Activated naive CD4-positive, alpha-beta T cell treated with anti-CD3 and anti-CD28 coated beads, Interleukin-2, amount 50 U/mL, for 24 hours (primary cell): ENCODE data around the gene GPR15LG.
"Not testable (repeated sequence)": the region's sequence is repeated elsewhere in the genome, so short reads cannot be mapped to it uniquely, and the experiment has no call there.

Experiments used
- H3K27ac Mint-ChIP-seq: one replicate; pipeline ENCODE4 v1.8.0; 2021; ENCODE audit warnings: mild to moderate bottlenecking, mixed read lengths
- H3K27me3 Mint-ChIP-seq: one replicate; pipeline ENCODE4 v1.8.0; 2021; ENCODE audit warnings: mixed read lengths
- H3K36me3 Mint-ChIP-seq: one replicate; pipeline ENCODE4 v1.8.0; 2021; ENCODE audit warnings: mixed read lengths
- H3K4me1 Mint-ChIP-seq: one replicate; pipeline ENCODE4 v1.8.0; 2021; ENCODE audit warnings: mixed read lengths
- H3K4me3 Mint-ChIP-seq: one replicate; pipeline ENCODE4 v1.8.0; 2021; ENCODE audit warnings: mild to moderate bottlenecking, mixed read lengths
- H3K9me3 Mint-ChIP-seq: one replicate; pipeline ENCODE4 v1.8.0; 2021; ENCODE audit warnings: mixed read lengths

The GPR15LG gene

DNA sequence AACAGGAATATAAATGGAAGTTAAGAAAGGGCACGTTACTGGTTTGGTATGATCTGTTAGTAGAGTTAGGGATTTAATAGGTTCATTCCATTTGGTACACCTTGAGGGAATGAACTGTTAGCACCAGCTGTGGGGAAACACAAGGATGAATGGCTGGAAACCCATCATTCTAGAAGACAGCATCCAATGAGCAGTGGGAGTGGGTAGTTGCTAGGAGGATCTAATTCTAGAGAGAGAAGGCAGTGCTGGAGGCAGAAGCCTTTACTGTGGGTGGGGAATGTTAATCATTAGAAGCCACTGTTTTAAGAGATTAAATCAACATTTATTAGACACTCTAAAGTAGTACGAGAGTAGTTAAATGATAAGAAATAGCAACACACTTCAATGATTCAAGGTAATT, 15.5 kb upstream of the GPR15LG start:
- Mint-ChIP-seq H3K4me1 (peaks cover 29% of the 10 kb centered on the region), H3K4me3 (no peak overlapping the region), H3K27ac (peak overlapping the region; percentile 59), H3K27me3 (no peaks in the 10 kb centered on the region), H3K9me3 (no peaks in the 10 kb centered on the region), H3K36me3 (peaks cover 2% of the 10 kb centered on the region)

DNA sequence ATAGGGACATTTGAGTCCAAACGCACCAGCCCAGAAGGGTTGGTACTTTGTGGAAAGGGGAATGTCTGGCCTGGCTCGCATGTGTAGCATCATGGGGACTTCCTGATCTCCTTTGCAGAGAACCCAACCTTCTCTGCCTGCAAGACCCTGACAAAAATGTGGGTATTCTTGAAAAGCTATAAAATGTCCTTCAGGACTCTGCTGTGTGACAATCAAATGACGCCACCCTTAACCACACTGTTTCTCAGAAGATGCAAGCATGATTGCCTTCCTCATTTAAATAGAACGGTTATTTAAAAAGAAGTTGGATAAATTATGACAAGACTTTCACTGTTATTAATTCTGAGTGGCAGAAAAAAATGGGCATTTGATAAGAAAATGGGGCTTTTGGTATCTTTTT, 15.1 kb upstream of the GPR15LG start:
- H3K4me1 Mint-ChIP-seq: peaks cover 24% of the 10 kb centered on the region
- no peak overlapping the region for H3K4me3 Mint-ChIP-seq
- H3K36me3 Mint-ChIP-seq: peaks cover 2% of the 10 kb centered on the region
- H3K27ac Mint-ChIP-seq: no peak overlapping the region
- no peaks in the 10 kb centered on the region for H3K27me3 Mint-ChIP-seq
- H3K9me3 Mint-ChIP-seq: no peaks in the 10 kb centered on the region

DNA sequence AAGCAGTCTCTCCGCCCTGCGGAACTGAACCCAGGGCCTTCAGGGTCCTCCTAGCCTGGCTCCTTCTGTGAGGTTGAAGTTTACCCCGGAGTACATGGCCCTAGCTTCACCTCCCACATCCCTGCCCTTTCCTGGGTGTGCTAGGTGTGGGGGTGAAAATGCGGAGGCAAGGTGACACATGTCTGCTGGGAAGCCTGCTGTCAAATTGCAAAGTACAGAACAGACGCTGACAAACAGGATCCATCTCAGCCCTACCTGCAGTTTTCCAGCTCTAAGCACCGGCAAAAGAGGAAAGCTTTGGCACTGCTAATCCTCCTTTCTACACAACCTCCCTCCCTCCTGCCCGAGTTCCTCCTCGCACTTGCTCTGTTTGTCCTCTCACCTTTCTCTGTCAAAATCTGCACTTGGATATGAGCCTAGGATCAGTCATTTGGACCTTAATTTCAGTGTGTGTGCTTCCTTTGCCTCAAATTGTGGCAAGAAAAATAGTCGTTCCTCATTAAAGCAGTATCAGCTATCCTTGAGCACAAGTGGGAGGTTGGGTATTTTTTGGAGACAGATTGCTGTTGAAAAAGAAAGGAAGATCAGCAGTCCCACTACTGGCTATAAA, 14.4 kb upstream of the GPR15LG start:
- Mint-ChIP-seq H3K27ac (no peak overlapping the region), H3K36me3 (peaks cover 2% of the 10 kb centered on the region), H3K4me3 (no peak overlapping the region), H3K27me3 (no peaks in the 10 kb centered on the region), H3K4me1 (peaks cover 21% of the 10 kb centered on the region), H3K9me3 (no peaks in the 10 kb centered on the region)

DNA sequence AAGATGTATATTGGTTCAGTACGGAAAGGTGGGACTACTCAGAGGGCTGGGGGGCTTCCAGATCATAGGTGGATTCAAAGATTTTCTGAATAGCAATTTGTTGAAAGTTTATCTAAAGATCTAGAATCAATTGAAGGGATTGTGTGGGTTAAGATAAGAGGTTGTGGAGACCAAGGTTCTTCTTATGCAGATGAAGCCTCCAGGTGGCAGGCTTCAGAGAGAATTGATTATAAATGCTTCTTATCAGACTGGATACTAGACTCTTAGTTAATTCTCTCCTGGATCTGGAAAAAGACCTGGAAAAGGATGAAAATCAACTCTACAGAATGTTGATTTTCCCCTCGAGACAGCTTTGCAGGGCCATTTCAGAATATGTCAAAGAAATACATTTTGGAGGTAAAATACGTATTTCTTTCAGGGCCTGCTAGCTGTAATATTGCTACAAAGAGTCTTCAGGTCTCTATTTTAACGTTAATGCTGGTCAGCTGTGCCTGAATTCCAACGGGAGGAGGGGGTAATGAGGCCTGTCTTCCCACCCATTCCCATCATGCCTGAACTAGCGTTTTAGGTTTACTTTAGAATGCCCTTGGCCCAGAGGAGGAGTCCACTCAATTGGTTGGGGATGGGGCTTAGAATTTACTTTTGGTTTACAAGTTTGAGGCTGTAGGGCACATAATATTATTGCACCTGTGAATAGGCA, 12.8 kb upstream of the GPR15LG start:
- Mint-ChIP-seq H3K27me3 (no peaks in the 10 kb centered on the region), H3K9me3 (no peaks in the 10 kb centered on the region), H3K27ac (no peak overlapping the region), H3K4me3 (no peak overlapping the region), H3K4me1 (peaks cover 21% of the 10 kb centered on the region), H3K36me3 (no peaks in the 10 kb centered on the region)

DNA sequence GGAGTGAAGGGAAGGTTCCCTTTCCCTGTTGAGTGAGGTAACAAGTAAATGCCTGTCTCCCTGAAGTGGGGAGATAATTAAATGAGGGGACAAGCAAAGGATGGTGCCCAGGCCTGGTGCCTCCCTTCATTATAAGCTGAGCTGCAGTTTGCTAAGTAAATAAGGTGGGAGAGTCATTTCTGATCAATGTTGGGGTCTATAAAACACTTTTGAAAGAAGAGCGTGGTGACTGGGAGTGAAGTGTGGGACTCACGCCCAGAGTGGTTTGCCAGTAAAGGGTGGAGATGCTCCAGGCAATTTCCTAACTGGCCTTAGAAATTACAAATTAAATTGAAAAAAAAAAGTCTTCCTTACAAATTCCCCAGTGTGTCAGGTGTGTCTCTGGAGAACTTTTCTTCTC, 9.6 kb upstream of the GPR15LG start:
- no peak overlapping the region for H3K27ac Mint-ChIP-seq
- peaks cover 8% of the 10 kb centered on the region for H3K4me1 Mint-ChIP-seq
- H3K9me3 Mint-ChIP-seq: no peaks in the 10 kb centered on the region
- H3K36me3 Mint-ChIP-seq: no peaks in the 10 kb centered on the region
- H3K27me3 Mint-ChIP-seq: no peaks in the 10 kb centered on the region
- H3K4me3 Mint-ChIP-seq: no peak overlapping the region

DNA sequence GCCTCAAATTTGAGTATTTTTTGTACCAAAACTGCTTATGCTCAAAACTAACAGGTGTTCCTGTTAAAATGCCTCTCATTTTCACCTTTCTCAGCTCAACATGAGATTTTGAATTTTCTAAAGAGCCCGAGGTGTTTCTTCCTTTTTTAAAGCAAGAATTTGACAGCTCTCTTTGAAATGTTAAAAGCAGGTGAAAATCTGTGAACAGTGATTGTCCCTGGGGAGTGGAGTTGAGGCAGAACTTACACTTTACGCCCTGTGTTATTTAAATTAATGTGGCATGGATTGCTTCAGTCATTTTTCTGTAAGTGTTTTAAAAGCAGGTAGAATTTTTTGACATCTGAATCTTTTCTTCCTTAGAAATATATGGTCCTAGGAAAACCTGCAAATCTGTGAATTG, 9.2 kb upstream of the GPR15LG start:
- Mint-ChIP-seq H3K4me3 (no peak overlapping the region), H3K9me3 (no peaks in the 10 kb centered on the region), H3K36me3 (no peaks in the 10 kb centered on the region), H3K27me3 (no peaks in the 10 kb centered on the region), H3K27ac (no peak overlapping the region), H3K4me1 (peaks cover 4% of the 10 kb centered on the region)

DNA sequence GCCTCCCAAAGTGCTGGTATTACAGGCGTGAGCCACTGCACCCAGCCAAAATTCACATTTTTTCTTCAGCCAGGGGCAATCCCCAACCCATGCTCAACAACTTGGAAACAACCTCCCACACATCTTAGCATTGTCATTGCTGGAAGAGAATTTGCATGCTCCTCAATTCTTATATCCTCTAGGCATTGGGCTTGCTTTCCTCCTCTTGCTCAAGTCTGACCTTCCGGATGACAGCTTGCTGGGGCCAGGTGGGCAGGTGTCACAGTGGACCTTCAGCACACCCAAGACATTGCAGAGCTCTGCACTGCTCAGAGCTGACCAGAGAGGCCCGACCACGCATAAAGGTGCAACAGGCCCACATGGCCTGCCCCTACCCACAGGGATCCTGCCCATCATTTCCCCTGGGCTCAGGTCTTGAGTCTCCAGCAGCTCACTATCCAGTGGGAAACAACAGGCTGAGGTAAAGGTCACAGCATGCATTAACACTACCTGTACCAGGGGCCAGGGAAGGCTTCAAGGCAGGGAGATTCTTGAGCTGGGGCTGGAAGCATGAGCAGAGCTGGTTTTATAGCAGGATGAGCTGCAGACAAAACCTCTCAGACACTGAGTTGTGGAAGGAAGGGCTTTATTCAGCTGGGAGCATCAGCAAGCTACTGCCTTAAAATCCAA, 6.8 kb upstream of the GPR15LG start:
- no peaks in the 10 kb centered on the region for H3K4me1 Mint-ChIP-seq
- H3K27me3 Mint-ChIP-seq: no peaks in the 10 kb centered on the region
- H3K9me3 Mint-ChIP-seq: no peaks in the 10 kb centered on the region
- H3K27ac Mint-ChIP-seq: no peak overlapping the region
- H3K36me3 Mint-ChIP-seq: no peaks in the 10 kb centered on the region
- no peak overlapping the region for H3K4me3 Mint-ChIP-seq

DNA sequence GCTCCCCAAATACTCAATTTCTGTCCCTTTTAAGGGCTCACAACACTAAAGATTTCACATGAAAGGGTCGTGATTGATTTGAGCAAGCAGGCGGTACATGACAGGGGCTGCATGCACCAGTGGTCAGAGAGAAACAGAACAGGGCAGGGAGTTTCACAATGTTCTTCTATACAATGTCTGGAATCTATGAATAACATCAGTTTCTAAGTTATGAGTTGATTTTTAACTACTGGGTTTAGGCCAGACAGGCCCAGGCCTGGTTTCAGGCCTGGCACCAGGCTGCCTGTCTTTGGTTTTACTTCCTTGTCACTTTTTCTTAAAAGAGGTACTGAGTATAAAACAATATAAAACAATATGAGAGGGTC, 6.3 kb upstream of the GPR15LG start:
- not testable (repeated sequence) for H3K4me1 Mint-ChIP-seq, H3K27me3 Mint-ChIP-seq, H3K27ac Mint-ChIP-seq, H3K4me3 Mint-ChIP-seq, H3K36me3 Mint-ChIP-seq, H3K9me3 Mint-ChIP-seq

DNA sequence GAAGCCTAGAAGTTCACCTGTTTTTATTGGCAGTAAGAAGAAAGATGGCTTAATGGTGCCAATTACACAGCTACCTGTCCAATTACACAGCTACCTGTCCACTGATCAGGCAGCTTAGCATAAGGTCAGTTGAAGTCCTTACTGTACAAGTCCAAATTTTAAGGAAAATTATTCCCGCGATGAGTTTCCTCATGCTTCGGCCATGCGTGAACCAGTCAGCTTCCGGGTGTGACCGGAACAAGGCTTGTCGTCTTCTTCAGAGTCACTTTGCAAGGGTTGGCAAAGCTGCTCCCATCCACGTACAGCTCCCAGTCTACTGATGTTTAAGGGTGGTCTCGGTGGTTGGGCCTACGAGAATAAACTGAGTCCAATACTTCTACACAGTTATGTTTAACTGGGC, 5.2 kb upstream of the GPR15LG start:
- H3K9me3 Mint-ChIP-seq, H3K4me1 Mint-ChIP-seq, H3K27me3 Mint-ChIP-seq, H3K27ac Mint-ChIP-seq, H3K36me3 Mint-ChIP-seq, H3K4me3 Mint-ChIP-seq: not testable (repeated sequence)

DNA sequence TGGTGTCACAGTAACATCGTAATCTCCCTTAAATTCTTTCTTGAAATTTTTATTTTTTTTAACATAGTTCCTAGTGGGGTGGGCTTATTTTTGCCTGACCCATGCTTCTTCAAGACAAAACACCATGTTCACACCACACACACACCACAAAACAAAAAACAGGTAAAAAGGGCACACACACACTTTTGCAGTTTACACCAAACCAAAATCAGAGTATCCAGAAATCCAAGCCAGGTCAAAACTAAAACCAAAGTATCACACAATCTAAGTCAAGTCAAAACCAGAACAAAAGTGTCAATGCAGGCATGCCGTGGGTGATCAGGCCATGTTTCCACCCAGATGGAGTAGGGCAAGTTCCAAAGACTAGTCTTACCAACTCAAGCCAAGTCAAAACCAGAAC, 2.4 kb upstream of the GPR15LG start:
- H3K27ac Mint-ChIP-seq, H3K36me3 Mint-ChIP-seq, H3K27me3 Mint-ChIP-seq, H3K4me3 Mint-ChIP-seq, H3K4me1 Mint-ChIP-seq, H3K9me3 Mint-ChIP-seq: not testable (repeated sequence)

DNA sequence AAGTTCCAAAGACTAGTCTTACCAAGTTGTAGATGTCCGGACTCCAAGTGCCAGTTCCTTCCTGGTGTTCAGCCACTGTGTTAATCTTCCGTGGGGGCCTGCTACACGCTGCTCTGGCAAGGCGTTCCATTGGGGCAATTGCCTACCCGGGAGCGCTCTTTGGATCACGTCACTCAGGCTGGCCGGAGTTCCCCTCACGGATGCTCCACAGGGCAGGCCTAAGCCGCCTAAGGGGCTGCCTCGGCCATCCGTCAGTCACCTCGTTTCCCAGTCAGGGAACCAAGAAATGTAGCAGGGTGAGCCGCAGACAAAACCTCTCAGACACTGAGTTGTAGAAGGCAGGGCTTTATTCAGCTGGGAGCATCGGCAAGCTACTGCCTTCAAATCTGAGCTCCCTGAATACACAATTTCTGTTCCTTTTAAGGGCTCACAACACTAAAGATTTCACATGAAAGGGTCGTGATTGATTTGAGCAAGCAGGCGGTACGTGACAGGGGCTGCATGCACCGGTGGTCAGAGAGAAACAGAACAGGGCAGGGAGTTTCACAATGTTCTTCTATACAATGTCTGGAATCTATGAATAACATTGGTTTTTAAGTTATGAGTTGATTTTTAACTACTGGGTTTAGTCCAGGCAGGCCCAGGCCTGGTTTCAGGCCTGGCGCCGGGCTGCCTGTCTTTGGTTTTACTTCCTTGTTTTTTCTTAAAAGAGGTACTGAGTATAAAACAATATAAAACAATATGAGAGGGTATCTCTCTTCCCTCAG, 1.7 kb upstream of the GPR15LG start:
- not testable (repeated sequence) for H3K9me3 Mint-ChIP-seq, H3K36me3 Mint-ChIP-seq, H3K27me3 Mint-ChIP-seq, H3K27ac Mint-ChIP-seq, H3K4me3 Mint-ChIP-seq, H3K4me1 Mint-ChIP-seq

DNA sequence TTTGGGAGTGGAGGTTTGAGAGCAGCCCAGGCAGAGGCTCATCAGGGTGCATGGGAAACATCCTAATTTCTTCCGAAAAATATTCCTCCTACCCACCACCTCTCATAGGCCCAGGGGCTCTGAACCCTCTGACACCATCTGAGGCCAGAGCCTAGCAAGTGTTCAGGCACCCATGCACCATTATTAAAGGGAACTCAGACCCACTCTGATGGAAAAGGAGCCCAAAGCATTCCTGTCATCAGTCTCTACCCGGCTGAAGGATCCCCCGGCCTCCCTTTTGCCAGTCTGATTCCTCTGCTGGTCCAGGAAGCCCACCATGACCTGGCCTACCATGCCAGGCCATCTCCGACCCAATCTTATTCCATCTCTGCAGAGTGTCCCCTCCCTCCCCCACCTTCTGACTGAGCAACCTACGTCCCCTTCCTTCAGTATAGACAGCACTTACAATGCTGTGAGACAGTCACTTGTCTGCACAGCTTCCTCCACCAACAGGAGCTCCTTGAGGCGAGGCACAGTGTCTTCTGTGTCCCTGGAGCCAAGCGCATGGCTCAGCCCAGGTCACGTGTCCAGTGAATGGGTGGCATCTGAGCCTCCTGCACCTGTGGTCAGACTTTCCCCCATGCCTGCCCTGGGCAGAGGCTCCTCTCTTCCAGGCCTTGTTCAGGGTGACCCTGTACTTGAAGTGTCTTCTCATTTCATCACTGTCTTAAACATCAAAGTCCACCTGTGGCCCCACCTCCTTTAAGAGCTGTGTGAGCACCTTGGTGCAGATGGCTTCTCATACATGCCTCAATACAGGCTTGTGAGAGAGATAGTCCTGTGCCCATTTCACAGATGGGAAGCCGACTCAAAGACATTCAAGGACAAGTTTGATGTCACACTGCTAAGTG, 889 bp upstream of the GPR15LG start:
- no peaks in the 10 kb centered on the region for H3K36me3 Mint-ChIP-seq
- no peaks in the 10 kb centered on the region for H3K27me3 Mint-ChIP-seq
- no peak overlapping the region for H3K4me3 Mint-ChIP-seq
- H3K27ac Mint-ChIP-seq: no peak overlapping the region
- no peaks in the 10 kb centered on the region for H3K9me3 Mint-ChIP-seq
- H3K4me1 Mint-ChIP-seq: peaks cover 7% of the 10 kb centered on the region

DNA sequence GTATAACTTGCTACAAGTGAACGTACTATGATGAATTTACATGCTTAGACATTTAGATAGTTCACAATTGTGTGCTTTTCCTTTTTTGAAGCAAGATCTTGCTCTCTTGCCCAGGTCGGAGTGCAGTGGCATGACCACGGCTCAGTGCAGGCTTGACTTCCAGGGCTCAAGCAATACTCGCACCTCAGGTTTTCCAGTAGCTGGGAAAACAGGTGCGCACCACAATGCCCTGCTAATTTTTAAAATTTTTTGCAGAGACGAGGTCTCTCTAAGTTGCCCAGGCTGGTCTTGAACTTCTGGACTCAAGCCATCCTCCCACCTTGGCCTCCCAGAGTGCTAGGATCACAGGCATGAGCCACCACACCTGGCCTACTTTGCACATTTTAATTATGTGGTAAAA, 1.8 kb downstream of the GPR15LG start:
- H3K27me3 Mint-ChIP-seq: no peaks in the 10 kb centered on the region
- peaks cover 7% of the 10 kb centered on the region for H3K4me1 Mint-ChIP-seq
- H3K9me3 Mint-ChIP-seq: no peaks in the 10 kb centered on the region
- H3K36me3 Mint-ChIP-seq: no peaks in the 10 kb centered on the region
- H3K27ac Mint-ChIP-seq: no peak overlapping the region
- no peak overlapping the region for H3K4me3 Mint-ChIP-seq

DNA sequence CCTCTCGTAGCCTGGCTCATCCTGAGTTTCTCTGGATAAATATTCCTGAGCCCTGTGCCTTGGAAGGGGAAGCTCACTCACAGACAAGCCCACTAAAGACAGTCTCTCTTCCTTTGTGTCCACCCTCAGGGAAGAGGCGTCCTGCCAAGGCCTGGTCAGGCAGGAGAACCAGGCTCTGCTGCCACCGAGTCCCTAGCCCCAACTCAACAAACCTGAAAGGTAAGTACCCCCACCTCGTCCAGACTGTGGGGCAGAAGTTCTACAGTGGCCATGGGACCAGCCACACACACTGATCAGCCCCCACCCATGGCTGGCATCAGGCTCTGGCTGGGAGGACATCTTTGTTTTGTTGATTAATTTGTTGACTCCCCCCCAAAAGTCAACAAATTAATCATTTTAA, 2.8 kb downstream of the GPR15LG start:
- Mint-ChIP-seq H3K27me3 (no peaks in the 10 kb centered on the region), H3K4me3 (peak overlapping the region; percentile 64), H3K4me1 (peaks cover 7% of the 10 kb centered on the region)

DNA sequence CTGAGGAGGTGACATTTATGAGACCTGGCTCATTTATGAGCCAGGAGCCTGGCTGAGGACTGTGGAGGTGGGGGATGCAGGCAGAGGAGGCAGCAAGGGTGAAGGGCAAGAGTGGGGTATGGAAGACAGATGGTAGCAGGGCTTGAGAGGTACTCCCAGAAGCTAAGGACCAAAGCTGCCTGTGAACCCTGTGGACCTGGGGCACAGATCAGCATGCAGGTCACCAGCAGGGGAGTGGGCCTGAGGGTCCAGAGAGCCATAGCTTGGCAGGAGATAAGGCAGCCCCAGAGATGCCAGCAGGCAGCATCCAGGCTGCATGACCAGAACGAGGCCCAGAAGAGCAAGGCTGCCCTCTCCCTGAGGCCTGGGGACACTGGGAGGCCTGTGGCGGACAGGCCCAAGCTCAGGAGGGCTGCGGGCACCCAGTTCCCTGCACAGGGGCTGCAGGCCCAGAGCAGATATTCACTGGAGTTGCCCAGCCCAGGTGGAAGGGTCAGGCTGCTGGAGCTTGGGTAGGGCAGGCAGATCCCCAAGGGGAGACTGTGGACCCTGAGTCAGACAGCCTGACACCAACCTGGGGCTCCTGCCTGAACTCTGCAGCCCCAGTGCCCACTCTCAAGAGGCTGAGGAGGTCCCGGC, 3.4 kb downstream of the GPR15LG start:
- H3K27me3 Mint-ChIP-seq: no peaks in the 10 kb centered on the region
- H3K4me3 Mint-ChIP-seq: peak overlapping the region; percentile 64
- H3K27ac Mint-ChIP-seq: no peak overlapping the region
- no peaks in the 10 kb centered on the region for H3K36me3 Mint-ChIP-seq
- H3K9me3 Mint-ChIP-seq: no peaks in the 10 kb centered on the region
- peaks cover 7% of the 10 kb centered on the region for H3K4me1 Mint-ChIP-seq

More for the DNA sequence above, 2.8 kb downstream of the GPR15LG start:
- no peak overlapping the region for H3K27ac Mint-ChIP-seq
- H3K36me3 Mint-ChIP-seq: no peaks in the 10 kb centered on the region
- H3K9me3 Mint-ChIP-seq: no peaks in the 10 kb centered on the region
